Motor neuron (in vitro differentiated cells): Measurements from ENCODE around the gene EIF2A. TPM values are rescaled to one million over a fixed set of nuclear protein-coding genes. Genes with fewer than 3 reads are reported as not detected.
A peak's percentile ranks its signal among the peaks of the same experiment; 100 is the strongest.
"Not testable (repeated sequence)": the region's sequence is repeated elsewhere in the genome, so short reads cannot be mapped to it uniquely, and the experiment has no call there.

Experiments used
- ATAC-seq, 8 experiments: fragments of 200-7000 bp; cut with Tn5 transposase; replicated peaks in 6 of 8; 2 replicates each; pipeline ENCODE4 v1.8.0; 2021; ENCODE audit warnings: mild to moderate bottlenecking in 8 of 8, moderate library complexity in 8 of 8
- H3K27ac ChIP-seq, 2 donors: fragments of 250-450 bp; sonication (Bioruptor Pico); 2 replicates each; pipeline ENCODE4 v1.9.0; 2021; ENCODE audit warnings: antibody characterized with exemption in 2 of 2, mild to moderate bottlenecking in 2 of 2, moderate library complexity in 1 of 2
- H3K4me1 ChIP-seq, 2 donors: fragments of 250-450 bp; sonication (Bioruptor Pico); replicated peaks in 1 of 2; 2 replicates each; pipeline ENCODE4 v1.6.1; 2021; ENCODE audit warnings: antibody characterized with exemption in 2 of 2, mild to moderate bottlenecking in 2 of 2, moderate library complexity in 1 of 2
- H3K4me3 ChIP-seq, 5 donors: fragments of 250-450 bp; sonication (Bioruptor Pico); 2 replicates each; pipeline ENCODE4 v1.9.0; 2021; ENCODE audit warnings: antibody characterized with exemption in 5 of 5, mild to moderate bottlenecking in 5 of 5, moderate library complexity in 4 of 5
- WGBS, 10 experiments: fragments of 450-650 bp; shearing (Covaris generic); methylation state at CpG; one replicate each; pipeline ENCODE4 v1.0.0; 2022; 5-methylcytosine and 5-hydroxymethylcytosine counted together
- in situ Hi-C, 9 experiments: fragments of 400-800 bp; cut with MboI; loops; one replicate each; pipeline ENCODE4 v1.15.0; 2021; ENCODE audit warnings: low sequenced_read_pairs in 9 of 9, low pct_unique_long_range_greater_than_20kb in 2 of 9; ENCODE audit not compliant: unreplicated experiment in 9 of 9
- total RNA-seq, 8 experiments: library from RNA; unstranded; fragments of 300-600 nt; gene quantifications; 2 replicates each; pipeline versions ENCODE4 v1.2.3 to v1.2.4, GENCODE V29; 2022

The EIF2A gene
- total RNA-seq, 8 experiments from 2014 or later = 61.7 to 128 (median 97.5) TPM

- peak in 3 of 8 experiments; percentile 27 to 75 (median 64) for ATAC-seq
- WGBS, 10 experiments = 65 to 100% (median 87%) methylated on average over 1 to 5 of the region's 6 CpGs
Observed at GRCh38 chr3:150589759-150590158, 43.2 kb downstream of the EIF2A start.

DNA sequence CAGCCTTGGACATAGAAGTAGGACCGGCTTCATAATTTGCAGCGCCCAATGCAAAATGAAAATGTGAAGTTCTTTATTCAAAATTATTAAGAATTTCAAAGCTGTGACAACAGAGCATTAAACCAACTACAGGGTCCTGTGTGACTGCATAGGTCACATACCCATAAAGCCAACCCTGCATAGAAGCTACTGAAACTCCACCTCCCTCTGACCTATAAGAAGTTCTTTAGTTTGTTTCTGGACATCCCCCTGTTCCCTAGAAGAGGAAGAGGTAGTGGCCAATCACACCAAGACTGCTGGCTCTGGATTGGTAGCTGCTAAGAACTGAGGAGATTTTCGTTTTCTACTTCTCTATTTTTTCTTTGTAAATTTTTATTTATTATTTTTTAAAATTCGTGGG, 47.6 kb downstream of the EIF2A start:
- 0 to 100% (median 80%) methylated on average over 1 to 4 of the region's 4 CpGs for WGBS, 10 experiments
- peaks cover 4 to 8% of the 10 kb centered on the region in 2 donors for H3K4me1 ChIP-seq
- ATAC-seq = no peak
- in situ Hi-C loops = no loop called here
- H3K27ac ChIP-seq = no peak overlapping the region
- H3K4me3 ChIP-seq = no peak overlapping the region

More at GRCh38 chr3:150589759-150590158, 43.2 kb downstream of the EIF2A start:
- in situ Hi-C loops = no loop called here
- Histone ChIP-seq H3K4me1 (no peaks in the 10 kb centered on the region), H3K27ac (no peak overlapping the region), H3K4me3 (no peak overlapping the region)

- in situ Hi-C loops = no loop called here
- Histone ChIP-seq H3K27ac (no peak overlapping the region), H3K4me3 (no peak overlapping the region), H3K4me1 (peaks cover 21 to 28% of the 10 kb centered on the region in 2 donors)
- 81 to 100% (median 98%) methylated on average over 1 to 4 of the region's 4 CpGs; no CpG with 5 or more reads in 3 of the 10 experiments for WGBS, 10 experiments
- no peak for ATAC-seq
Observed at GRCh38 chr3:150597646-150598045, 51.1 kb downstream of the EIF2A start.

DNA sequence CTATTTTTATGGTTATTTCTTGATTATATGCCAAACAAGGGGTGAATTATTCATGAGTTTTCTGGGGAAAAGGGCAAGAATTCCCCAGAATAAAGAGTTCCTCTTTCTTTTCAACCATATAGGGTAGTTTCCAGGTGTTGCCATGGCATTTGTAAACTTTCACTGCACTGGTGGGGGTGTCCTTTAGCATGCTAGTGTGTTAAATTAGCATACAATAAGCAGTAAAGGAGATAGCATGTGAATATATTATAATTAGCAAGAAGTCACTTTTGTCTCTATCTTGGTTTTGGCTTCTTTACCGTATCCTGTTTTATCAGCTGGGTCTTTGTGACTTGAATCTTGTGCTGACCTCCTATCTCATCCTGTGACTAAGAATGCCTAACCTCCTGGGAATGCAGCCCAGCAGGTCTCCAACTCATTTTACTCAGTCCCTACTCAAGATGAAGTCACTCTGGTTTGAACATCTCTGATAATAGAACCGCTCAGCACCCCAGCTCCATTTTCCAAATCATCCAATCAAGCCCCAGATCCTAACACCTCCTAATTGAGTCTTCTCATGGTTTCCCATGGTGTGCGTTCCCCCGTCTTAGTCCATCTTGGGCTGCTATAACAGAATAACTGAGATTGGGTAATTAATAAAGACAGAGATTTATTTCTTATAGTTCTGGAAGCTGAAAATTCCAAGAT, 53.2 kb downstream of the EIF2A start:
- ATAC-seq = peak in 2 of 8 experiments; percentile 5 to 8
- H3K27ac ChIP-seq = peak overlapping the region in 1 of 2 donors; percentile 56

DNA sequence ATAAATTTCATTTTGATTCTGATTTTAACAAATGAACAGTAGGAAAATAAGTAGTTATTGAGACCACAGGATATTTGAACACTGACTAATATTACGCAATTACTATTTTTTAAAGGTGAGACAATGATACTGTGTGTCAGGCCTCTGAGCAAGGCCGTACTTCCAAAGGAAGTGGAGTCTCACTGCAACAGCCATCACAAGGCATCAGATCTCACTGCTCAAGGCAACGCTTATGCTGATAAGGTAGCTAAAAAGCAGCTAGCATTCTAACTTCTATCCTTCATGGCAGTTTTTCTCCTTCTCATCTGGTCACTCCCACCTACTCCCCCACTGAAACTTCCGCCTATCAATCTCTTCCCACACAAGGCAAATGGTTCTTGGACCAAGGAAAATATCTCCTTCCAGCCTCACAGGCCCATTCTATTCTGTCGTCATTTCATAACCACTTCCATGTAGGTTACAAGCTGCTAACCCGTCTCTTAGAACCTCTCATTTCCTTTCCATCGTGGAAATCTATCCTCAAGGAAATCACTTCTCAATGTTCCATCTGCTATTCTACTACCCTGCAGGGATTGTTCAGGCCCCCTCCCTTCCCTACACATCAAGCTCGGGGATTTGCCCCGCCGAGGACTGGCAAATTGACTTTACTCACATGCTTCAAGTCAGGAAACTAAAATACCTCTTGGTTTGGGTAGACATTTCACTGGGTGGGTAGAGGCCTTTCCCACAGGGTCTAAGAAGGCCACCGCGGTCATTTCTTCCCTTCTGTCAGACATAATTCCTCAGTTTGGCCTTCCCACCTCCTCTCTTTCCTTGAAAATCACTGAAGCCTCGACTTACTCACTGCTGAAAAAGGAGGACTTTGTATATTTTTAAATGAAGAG, 54.3 kb downstream of the EIF2A start:
- peaks cover 28 to 41% of the 10 kb centered on the region in 2 donors for H3K4me1 ChIP-seq
- H3K27ac ChIP-seq, in situ Hi-C loops, ATAC-seq: not testable (repeated sequence)
- 81 to 96% (median 92%) methylated on average over 5 to 11 of the region's 13 CpGs; no CpG with 5 or more reads in 2 of the 10 experiments for WGBS, 10 experiments
- peak overlapping the region in 1 of 5 donors; percentile 10 for H3K4me3 ChIP-seq

More for the DNA sequence above, 53.2 kb downstream of the EIF2A start:
- in situ Hi-C loops = no loop called here
- WGBS, 10 experiments = 0 to 74% (median 50%) methylated on average over 1 to 4 of the region's 4 CpGs; no CpG with 5 or more reads in 2 of the 10 experiments
- peaks cover 24 to 31% of the 10 kb centered on the region in 2 donors for H3K4me1 ChIP-seq
- no peak overlapping the region for H3K4me3 ChIP-seq

GRCh38 chr3:150602426-150603152, 56.0 kb downstream of the EIF2A start:
- 0 to 64% (median 19%) methylated on average over 1 to 5 of the region's 6 CpGs; no CpG with 5 or more reads in 1 of the 10 experiments for WGBS, 10 experiments
- ATAC-seq = peak in 3 of 8 experiments; percentile 13 to 25 (median 17)
- in situ Hi-C loops = no loop called here
- Histone ChIP-seq H3K4me1 (peaks cover 31 to 41% of the 10 kb centered on the region in 2 donors), H3K4me3 (peak overlapping the region; percentile 51 to 80 (median 57)), H3K27ac (peak overlapping the region; percentile 82)

GRCh38 chr3:150603153-150603979, 56.8 kb downstream of the EIF2A start, which contains the start of gene SELENOT:
TSS of gene SELENOT (plus strand) at chr3:150603321. CDS start at chr3:150603363, 42 bp downstream.
- H3K4me3 ChIP-seq = peak within 1 kb of the TSS; percentile 51 to 80 (median 57)
- in situ Hi-C loops = no loop called here
- H3K27ac ChIP-seq = peak within 1 kb of the TSS; percentile 82
- ATAC-seq = peak; percentile 88 to 96 (median 90)
- peaks cover 31 to 40% of the 10 kb centered on the region in 2 donors for H3K4me1 ChIP-seq
- 0 to 10% (median 2%) methylated on average over 2 to 16 of the region's 69 CpGs; no CpG with 5 or more reads in 3 of the 10 experiments for WGBS, 10 experiments

GRCh38 chr3:150603980-150604319, 57.4 kb downstream of the EIF2A start:
- ATAC-seq = no peak
- WGBS, 10 experiments = 0 to 6% (median 0%) methylated on average over 1 to 7 of the region's 11 CpGs; no CpG with 5 or more reads in 2 of the 10 experiments
- H3K27ac ChIP-seq = peak overlapping the region; percentile 82
- peaks cover 28 to 34% of the 10 kb centered on the region in 2 donors for H3K4me1 ChIP-seq
- H3K4me3 ChIP-seq = peak overlapping the region; percentile 51 to 80 (median 57)
- in situ Hi-C loops = no loop called here

DNA sequence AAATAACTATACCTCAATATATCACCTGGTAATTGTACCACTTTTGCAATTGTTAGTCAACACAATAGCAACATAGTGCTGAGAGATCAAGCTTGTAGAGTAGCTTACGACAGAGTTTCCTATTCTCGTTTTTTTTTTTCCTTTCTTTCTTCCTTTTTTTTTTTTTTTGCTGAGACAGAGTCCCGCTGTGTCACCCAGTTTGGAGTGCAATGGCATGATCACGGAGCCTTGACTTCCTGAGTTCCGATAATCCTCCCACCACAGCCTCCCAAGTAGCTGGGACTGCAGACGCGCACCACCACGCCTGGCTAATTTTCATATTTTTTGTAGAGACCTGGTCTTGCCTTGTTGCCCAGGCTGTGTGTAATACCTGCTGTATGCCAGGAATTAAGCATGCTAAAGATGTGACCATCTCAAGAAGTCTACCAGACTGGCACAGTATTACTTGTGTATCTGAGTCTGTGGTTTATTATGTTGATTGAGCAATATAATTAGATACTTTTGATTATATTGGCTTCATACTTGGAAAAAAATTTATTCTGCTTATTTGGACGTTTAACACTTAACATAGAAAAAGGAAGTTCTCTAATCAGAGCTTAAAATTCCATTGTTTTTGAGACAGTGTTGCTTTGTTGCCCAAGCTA, 59.5 kb downstream of the EIF2A start:
- ATAC-seq = no peak
- 80 to 100% (median 91%) methylated on average over 1 to 8 of the region's 9 CpGs for WGBS, 10 experiments
- H3K4me1 ChIP-seq = peaks cover 13 to 24% of the 10 kb centered on the region in 2 donors
- in situ Hi-C loops = no loop called here
- no peak overlapping the region for H3K4me3 ChIP-seq
- H3K27ac ChIP-seq = no peak overlapping the region

DNA sequence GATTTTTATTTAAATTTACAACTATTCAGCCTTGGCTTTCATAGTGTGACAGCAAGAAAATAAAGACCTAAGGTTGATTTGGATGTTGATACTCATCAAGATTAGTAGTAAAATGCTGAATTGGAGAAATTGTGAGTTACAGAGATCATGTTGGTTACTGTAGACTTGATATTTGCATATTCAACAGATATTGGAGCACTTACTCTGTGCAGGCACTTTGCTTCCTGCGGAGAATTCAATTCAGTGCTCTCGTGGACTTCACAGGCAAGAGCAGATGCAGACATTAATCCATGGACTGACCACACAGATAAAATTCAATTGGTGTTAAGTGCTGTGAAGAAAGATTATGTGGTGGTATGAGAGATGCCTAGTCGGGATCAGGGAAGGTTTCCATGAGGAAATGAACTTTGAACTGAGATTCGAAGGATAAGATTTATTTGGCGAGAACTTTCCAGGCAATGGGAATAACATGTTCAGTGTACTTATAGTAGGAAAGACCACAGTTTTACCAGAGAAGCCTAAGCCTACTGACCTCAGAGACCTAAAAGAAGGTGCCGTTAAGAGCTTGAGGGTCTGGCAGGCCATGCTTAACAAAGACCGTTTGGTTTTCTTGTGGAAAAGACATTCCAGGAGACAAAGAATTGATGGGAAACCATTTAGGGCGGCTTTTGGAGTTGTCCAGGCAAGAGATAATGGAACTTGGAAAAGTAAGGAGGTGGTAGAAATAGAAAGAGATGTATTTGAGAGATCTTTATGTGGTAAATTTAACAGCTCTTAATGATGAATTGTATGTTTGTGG, 60.9 kb downstream of the EIF2A start:
- 50 to 100% (median 76%) methylated on average over 1 to 8 of the region's 8 CpGs for WGBS, 10 experiments
- Histone ChIP-seq H3K4me1 (peaks cover 10 to 18% of the 10 kb centered on the region in 2 donors), H3K27ac (no peak overlapping the region), H3K4me3 (no peak overlapping the region)
- no peak for ATAC-seq
- in situ Hi-C loops = no loop called here

GRCh38 chr3:150609988-150610387, 63.4 kb downstream of the EIF2A start:
- Histone ChIP-seq H3K4me3 (no peak overlapping the region), H3K4me1 (peaks cover 5 to 13% of the 10 kb centered on the region in 2 donors), H3K27ac (no peak overlapping the region)
- WGBS, 10 experiments = 0 to 100% (median 0%) methylated on average over 1 of the region's 1 CpG; no CpG with 5 or more reads in 1 of the 10 experiments
- no peak for ATAC-seq
- in situ Hi-C loops = no loop called here
